ENCODE results near the gene FNIP1. TPM values are rescaled to one million over a fixed set of nuclear protein-coding genes. Genes with fewer than 3 reads are reported as not detected.

Gene FNIP1
- total and polyA plus RNA-seq, 9 of the 15 experiments (the other 6 are each of a cell fraction or from before 2014, with no cell fraction given) = 5.0 to 32.8 (median 18.4) TPM

GRCh38 chr5:131751506-131751905 is 45.3 kb downstream of the FNIP1 start:
- Histone ChIP-seq H3K9me1 (ENCODE audit: control insufficient read depth, insufficient read depth, low read length) (no peaks in the 10 kb centered on the region), H3K4me1 (replicated peaks in 1 of 2; ENCODE audit: control insufficient read depth in 2 of 2, insufficient read depth in 2 of 2, low read length in 2 of 2) (peaks cover 17 to 58% of the 10 kb centered on the region in 2 experiments), H3K4me3 (no peak overlapping the region), H3K79me2 (ENCODE audit: control insufficient read depth, insufficient read depth, low read length) (peaks cover 93% of the 10 kb centered on the region), H3K36me3 (ENCODE audit: control insufficient read depth, insufficient read depth, low read length) (peaks cover 9% of the 10 kb centered on the region; the same call in 2 of the 3 replicates), H3K27ac (ENCODE audit: extremely low read depth, low read depth, low read length) (no peak overlapping the region), H2AFZ (ENCODE audit: low read depth, low read length) (no peak overlapping the region), H3K4me2 (ENCODE audit: insufficient read depth, low read length) (no peak overlapping the region), H3K9ac (ENCODE audit: insufficient read depth in 1 of 2, low read depth in 2 of 2, low read length in 2 of 2) (no peak overlapping the region), H4K20me1 (replicated peaks; ENCODE audit: control insufficient read depth, insufficient read depth, low read length) (peaks cover 7% of the 10 kb centered on the region; the same call in 1 of the 2 replicates), H3K9me3 (replicated peaks; ENCODE audit: control insufficient read depth, insufficient read depth, low read depth, low read length) (no peaks in the 10 kb centered on the region), H3K27me3 (ENCODE audit: control insufficient read depth in 2 of 2, insufficient read depth in 2 of 2, low read length in 2 of 2) (no peaks in the 10 kb centered on the region)
- FAIRE-seq = no peak
- no peak for ATAC-seq
- in situ Hi-C loops (cut with MboI) (no loop called here), intact Hi-C loops (cut with micrococcal nuclease) (no loop called here)
- no peak for DNase-seq (ENCODE audit: extremely low read depth in 1 of 4, low spot score in 3 of 4)
- 86% methylated on average over 2 of the region's 2 CpGs for WGBS (ENCODE audit: insufficient coverage, low coverage, missing lambda C conversion rate)
- ChIA-PET POLR2A (interaction anchor here (0.7 to 1.3 kb wide), 5 partner anchors 9 to 187 kb away, joined by 3 to 4 read pairs (median 3); partner anchors contain the start of gene FNIP1), CTCF (ENCODE audit: low intra/inter-chr PET ratio) (no interaction called here)
- BruUV-seq (replicated peaks) = no TSS peak
- no peak for TF ChIP-seq BMI1 (IDR thresholded peaks at IDR 0.05; ENCODE audit: low read length)
- no peak for TF ChIP-seq ZNF518B (CRISPR knock-in tag; IDR thresholded peaks at IDR 0.05)
- no peak for TF ChIP-seq SPI1 (IDR thresholded peaks at IDR 0.05; ENCODE audit: borderline replicate concordance, low read depth, low read length)
- no peak for TF ChIP-seq ASH1L (IDR thresholded peaks at IDR 0.05; ENCODE audit: borderline replicate concordance, low read depth, partially characterized antibody)
- TF ChIP-seq ZFP91 (CRISPR knock-in tag; IDR thresholded peaks at IDR 0.05) = no peak
- no peak for TF ChIP-seq BRCA1 (IDR thresholded peaks at IDR 0.05)
- no peak for TF ChIP-seq BRCA1 (CRISPR knock-in tag; IDR thresholded peaks at IDR 0.05)
- TF ChIP-seq BRD9 (IDR thresholded peaks at IDR 0.05; ENCODE audit: low read depth, partially characterized antibody) = no peak
- no peak for TF ChIP-seq FIP1L1 (IDR thresholded peaks at IDR 0.05; ENCODE audit: low read depth, low read length, poor library complexity, severe bottlenecking)
- no peak for TF ChIP-seq KDM1A (IDR thresholded peaks at IDR 0.05)
- no peak for TF ChIP-seq ZNF23 (CRISPR knock-in tag; IDR thresholded peaks at IDR 0.05)
- TF ChIP-seq E4F1 (CRISPR knock-in tag; IDR thresholded peaks at IDR 0.05; ENCODE audit: borderline replicate concordance) = no peak
- no peak for TF ChIP-seq PRMT5 (CRISPR knock-in tag; IDR thresholded peaks at IDR 0.05)

Data from K562 (cell line).